COLO668 (cell line): ENCODE measurements around the gene HS3ST3A1.
"Not testable (repeated sequence)": the region's sequence is repeated elsewhere in the genome, so short reads cannot be mapped to it uniquely, and the experiment has no call there.

Source experiments
- DNase-seq: peaks from one replicate; lab custom pipeline; 2025; ENCODE audit not compliant: unreplicated experiment; lab: John Stamatoyannopoulos, UW

HS3ST3A1 gene

GRCh38 chr17:13575922-13576419 is 25.8 kb downstream of the HS3ST3A1 start:
- DNase-seq, result no peak

GRCh38 chr17:13575466-13575865 is 26.3 kb downstream of the HS3ST3A1 start:
- DNase-seq, result no peak

GRCh38 chr17:13572581-13572980 is 29.1 kb downstream of the HS3ST3A1 start:
- no peak for DNase-seq

GRCh38 chr17:13569398-13570123 is 32.2 kb downstream of the HS3ST3A1 start:
- DNase-seq, result no peak

- DNase-seq, result no peak
Observed at GRCh38 chr17:13568582-13569397, 32.9 kb downstream of the HS3ST3A1 start.

GRCh38 chr17:13563866-13564265 is 37.9 kb downstream of the HS3ST3A1 start:
- DNase-seq, result no peak

GRCh38 chr17:13562271-13562800 is 39.4 kb downstream of the HS3ST3A1 start:
- DNase-seq, result no peak

GRCh38 chr17:13561606-13562270 is 40.0 kb downstream of the HS3ST3A1 start:
- DNase-seq, result no peak

- no peak for DNase-seq
Observed at GRCh38 chr17:13560935-13561334, 40.8 kb downstream of the HS3ST3A1 start.

GRCh38 chr17:13558588-13558987 is 43.1 kb downstream of the HS3ST3A1 start:
- DNase-seq, result no peak

GRCh38 chr17:13557077-13557476 is 44.7 kb downstream of the HS3ST3A1 start:
- DNase-seq, result no peak

- no peak for DNase-seq
Observed at GRCh38 chr17:13554231-13554630, 47.5 kb downstream of the HS3ST3A1 start.

- DNase-seq, result no peak
Observed at GRCh38 chr17:13550291-13550690, 51.4 kb downstream of the HS3ST3A1 start.

GRCh38 chr17:13548576-13548975 is 53.2 kb downstream of the HS3ST3A1 start:
- DNase-seq, result not testable (repeated sequence)

GRCh38 chr17:13546851-13547250 is 54.9 kb downstream of the HS3ST3A1 start:
- no peak for DNase-seq

GRCh38 chr17:13545941-13546340 is 55.8 kb downstream of the HS3ST3A1 start:
- no peak for DNase-seq

GRCh38 chr17:13544765-13545164 is 57.0 kb downstream of the HS3ST3A1 start:
- DNase-seq, result no peak

- no peak for DNase-seq
Observed at GRCh38 chr17:13544292-13544691, 57.4 kb downstream of the HS3ST3A1 start.

GRCh38 chr17:13542636-13543035 is 59.1 kb downstream of the HS3ST3A1 start:
- no peak for DNase-seq

- DNase-seq, result no peak
Observed at GRCh38 chr17:13541032-13541480, 60.7 kb downstream of the HS3ST3A1 start.

- DNase-seq, result no peak
Observed at GRCh38 chr17:13540546-13540945, 61.2 kb downstream of the HS3ST3A1 start.
